Osteoblast (primary cell): ENCODE measurements around the gene FRMD6. TPM values are rescaled to one million over a fixed set of nuclear protein-coding genes. Genes with fewer than 3 reads are reported as not detected.

Experiments used
- DNase-seq: peaks from one replicate; pipeline ENCODE4 v3.0.0; 2011; ENCODE audit warnings: low spot score, mixed read lengths; ENCODE audit not compliant: insufficient read length; ENCODE audit errors: missing footprints
- H2AFZ ChIP-seq: 2 replicates; pipeline ENCODE4 v1.6.0; 2011; ENCODE audit warnings: mild to moderate bottlenecking, low read length
- H3K27ac ChIP-seq: 2 replicates; pipeline ENCODE4 v1.5.1; 2011; ENCODE audit warnings: mild to moderate bottlenecking, low read depth, low read length, moderate library complexity
- H3K27me3 ChIP-seq: 2 replicates; pipeline ENCODE4 v1.6.0; 2012; ENCODE audit warnings: mild to moderate bottlenecking, control low read depth, inconsistent platforms, low read length, moderate library complexity; ENCODE audit not compliant: insufficient read depth
- H3K36me3 ChIP-seq: 2 replicates; pipeline ENCODE4 v1.5.1; 2011; ENCODE audit warnings: mild to moderate bottlenecking, low read length, control low read depth, moderate library complexity; ENCODE audit not compliant: insufficient read depth
- H3K4me1 ChIP-seq: 2 replicates; pipeline ENCODE4 v1.5.1; 2011; ENCODE audit warnings: mild to moderate bottlenecking, low read length, control low read depth, moderate library complexity; ENCODE audit not compliant: insufficient read depth
- H3K4me2 ChIP-seq: 2 replicates; pipeline ENCODE4 v1.6.0; 2011; ENCODE audit warnings: mild to moderate bottlenecking, low read length; ENCODE audit not compliant: insufficient read depth
- H3K4me3 ChIP-seq: fragments of 200-600 bp; sonication (generic); 3 replicates; pipeline ENCODE4 v1.5.1; 2012; ENCODE audit warnings: mild to moderate bottlenecking, low read length, inconsistent platforms; ENCODE audit not compliant: insufficient read depth
- H3K79me2 ChIP-seq: 2 replicates; pipeline ENCODE4 v1.6.0; 2012; ENCODE audit warnings: mild to moderate bottlenecking, low read length, control low read depth, inconsistent platforms; ENCODE audit not compliant: insufficient read depth
- H3K9me3 ChIP-seq: 2 replicates; pipeline ENCODE4 v1.5.1; 2011; ENCODE audit warnings: low read depth, low read length, control low read depth
- H4K20me1 ChIP-seq: 2 replicates; pipeline ENCODE4 v1.6.0; 2012; ENCODE audit warnings: mild to moderate bottlenecking, low read length, control low read depth; ENCODE audit not compliant: insufficient read depth
- CTCF ChIP-seq: IDR thresholded peaks from 2 replicates; pipeline ENCODE4 v1.5.1; 2011; ENCODE audit warnings: mild to moderate bottlenecking, low read depth, low read length, moderate library complexity; ENCODE audit errors: extremely low read depth
- total RNA-seq: library from RNA; depleted of rRNA; stranded (reverse); fragments of >200 nt; gene quantifications from 2 replicates; pipeline ENCODE4 v1.2.3, GENCODE V29; 2012

Gene FRMD6
- total RNA-seq, 1 donor, result 584 TPM

- H3K36me3 ChIP-seq, result peaks cover 56% of the 10 kb centered on the region
- H3K27ac ChIP-seq, result no peak overlapping the region
- H4K20me1 ChIP-seq, result peaks cover 31% of the 10 kb centered on the region
- H3K9me3 ChIP-seq, result no peaks in the 10 kb centered on the region
- no peaks in the 10 kb centered on the region for H3K79me2 ChIP-seq
- H3K4me1 ChIP-seq, result peaks cover 9% of the 10 kb centered on the region
- H3K27me3 ChIP-seq, result no peaks in the 10 kb centered on the region
- H3K4me3 ChIP-seq, result no peak overlapping the region
- no peak for TF ChIP-seq CTCF
- H2AFZ ChIP-seq, result no peak overlapping the region
- no peak overlapping the region for H3K4me2 ChIP-seq
- DNase-seq, result no peak
Measured at GRCh38 chr14:51730684-51731083, 79.0 kb downstream of the FRMD6 start.

- Histone ChIP-seq H3K79me2 (no peaks in the 10 kb centered on the region), H3K27ac (no peak overlapping the region), H3K36me3 (peaks cover 37% of the 10 kb centered on the region), H3K27me3 (no peaks in the 10 kb centered on the region), H2AFZ (no peak overlapping the region), H3K4me3 (no peak overlapping the region), H4K20me1 (peaks cover 16% of the 10 kb centered on the region), H3K4me2 (no peak overlapping the region), H3K4me1 (no peaks in the 10 kb centered on the region), H3K9me3 (no peaks in the 10 kb centered on the region)
- DNase-seq, result no peak
- no peak for TF ChIP-seq CTCF
Measured at GRCh38 chr14:51732494-51733112, 80.9 kb downstream of the FRMD6 start.

- no peak overlapping the region for H2AFZ ChIP-seq
- H3K9me3 ChIP-seq, result no peaks in the 10 kb centered on the region
- no peaks in the 10 kb centered on the region for H3K4me1 ChIP-seq
- H3K4me3 ChIP-seq, result no peak overlapping the region
- no peak overlapping the region for H3K4me2 ChIP-seq
- peaks cover 31% of the 10 kb centered on the region for H3K36me3 ChIP-seq
- no peaks in the 10 kb centered on the region for H3K79me2 ChIP-seq
- no peaks in the 10 kb centered on the region for H3K27me3 ChIP-seq
- DNase-seq, result no peak
- no peak overlapping the region for H3K27ac ChIP-seq
- peaks cover 10% of the 10 kb centered on the region for H4K20me1 ChIP-seq
- no peak for TF ChIP-seq CTCF
Measured at GRCh38 chr14:51733147-51733546, 81.4 kb downstream of the FRMD6 start.

DNA sequence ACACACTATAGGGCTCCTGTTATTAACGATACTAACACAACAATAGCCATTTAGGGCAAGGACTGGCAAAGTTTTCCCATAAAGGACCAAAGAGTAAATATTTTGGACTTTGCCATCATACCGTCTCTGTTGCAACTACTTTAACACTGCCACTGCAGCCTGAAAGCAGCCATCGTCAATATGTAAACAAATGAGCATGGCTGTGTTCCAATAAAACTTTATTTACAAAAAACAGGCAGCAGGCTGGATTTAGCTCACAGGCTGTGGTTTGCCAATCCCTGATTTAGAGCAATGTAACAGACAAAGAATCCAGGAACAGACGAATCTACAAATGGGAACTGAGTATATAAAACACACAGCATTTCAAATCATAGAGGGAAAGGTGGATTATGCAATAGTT lies 84.1 kb downstream of the FRMD6 start:
- Histone ChIP-seq H3K27ac (no peak overlapping the region), H3K27me3 (no peaks in the 10 kb centered on the region), H4K20me1 (no peaks in the 10 kb centered on the region), H2AFZ (no peak overlapping the region), H3K4me1 (no peaks in the 10 kb centered on the region), H3K4me3 (no peak overlapping the region), H3K9me3 (no peaks in the 10 kb centered on the region), H3K36me3 (peaks cover 5% of the 10 kb centered on the region), H3K4me2 (no peak overlapping the region), H3K79me2 (no peaks in the 10 kb centered on the region)
- no peak for TF ChIP-seq CTCF
- DNase-seq, result no peak
